Esophagus squamous epithelium (tissue), 5 donors: ENCODE measurements around the gene CNNM2. TPM values are rescaled to one million over a fixed set of nuclear protein-coding genes. Genes with fewer than 3 reads are reported as not detected.

ENCODE experiments used
- DNase-seq: peaks from one replicate; lab custom pipeline; 2025; lab: John Stamatoyannopoulos, UW
- H3K27ac ChIP-seq, 4 donors: fragments of 200-600 bp; sonication (generic); one replicate each; pipeline ENCODE4 v1.5.1; 2016 to 2019; ENCODE audit warnings: mild to moderate bottlenecking in 1 of 4
- H3K27me3 ChIP-seq, 4 donors: fragments of 200-600 bp; sonication (generic); 1 replicate in 3 of 4; 2 replicates in 1 of 4; pipeline versions ENCODE4 v1.5.1 to v1.6.0; 2017 to 2021; ENCODE audit warnings: antibody characterized with exemption in 1 of 4
- H3K36me3 ChIP-seq, 3 donors: fragments of 200-600 bp; sonication (generic); one replicate each; pipeline ENCODE4 v1.5.1; 2016 to 2019
- H3K4me1 ChIP-seq, 3 donors: fragments of 200-600 bp; sonication (generic); one replicate each; pipeline ENCODE4 v1.5.1; 2017 to 2019
- H3K4me3 ChIP-seq, 4 donors: fragments of 200-600 bp; sonication (generic); 1 replicate in 3 of 4; 2 replicates in 1 of 4; pipeline ENCODE4 v1.5.1; 2016 to 2019; ENCODE audit warnings: mild to moderate bottlenecking in 2 of 4, moderate library complexity in 1 of 4
- H3K9me3 ChIP-seq, 3 donors: fragments of 200-600 bp; sonication (generic); one replicate each; pipeline ENCODE4 v1.5.1; 2016 to 2019
- CTCF ChIP-seq, 6 experiments: fragments of 450-650 bp in 4 of 6; fragments of 200-600 bp in 2 of 6; sonication (generic) in 2 of 6; IDR thresholded peaks; one replicate each; pipeline ENCODE4 v1.5.1; 2016 to 2019; ENCODE audit warnings: antibody characterized with exemption in 6 of 6, mild to moderate bottlenecking in 4 of 6, moderate library complexity in 4 of 6
- POLR2A ChIP-seq, 4 donors: fragments of 450-650 bp; IDR thresholded peaks; one replicate each; pipeline ENCODE4 v1.6.1; 2017; ENCODE audit warnings: antibody characterized with exemption in 4 of 4, mild to moderate bottlenecking in 4 of 4, moderate library complexity in 3 of 4
- WGBS, 2 donors: methylation state at CpG; one replicate each; pipeline ENCODE4 v1.1.5; 2018; 5-methylcytosine and 5-hydroxymethylcytosine counted together
- intact Hi-C: fragments of 100-400 bp; cut with DNase I; formaldehyde crosslinking; loops from one replicate; pipeline ENCODE4 v1.15.0; 2022
- total RNA-seq, 4 donors: library from RNA; depleted of rRNA; stranded (reverse); fragments of >200 nt; gene quantifications; one replicate each; pipeline ENCODE4 v1.1.0, GENCODE V29; 2016
- donor health status: DM: yes; HTN: yes; CAD: no.

The CNNM2 gene
- total RNA-seq, 4 donors from 2014 or later = 2.2 to 3.6 (median 2.6) TPM

DNA sequence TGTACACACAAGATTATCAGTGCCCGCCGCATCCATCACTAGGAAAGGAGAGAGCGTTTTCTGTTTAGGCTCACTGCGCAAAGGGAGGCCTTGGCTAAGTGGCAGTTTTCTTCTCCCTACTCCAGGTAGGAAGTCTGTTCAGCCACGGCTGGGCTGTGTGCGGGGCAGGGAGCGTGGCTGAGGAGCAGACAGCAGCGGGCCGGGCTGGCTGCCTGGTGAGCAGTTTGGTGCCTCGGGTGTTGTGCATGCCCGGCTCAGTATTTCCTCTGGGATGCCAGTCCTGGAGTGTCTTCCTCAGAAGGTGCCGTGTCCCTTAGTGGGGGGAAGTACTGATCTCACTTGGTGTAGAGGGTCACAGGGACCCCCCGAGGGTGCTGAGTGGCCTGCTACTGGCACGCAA lies 160.6 kb downstream of the CNNM2 start:
- WGBS, 2 donors = 88 to 92% methylated on average over 6 of the region's 14 CpGs
- H3K4me3 ChIP-seq = no peak overlapping the region
- intact Hi-C loops = no loop called here
- H3K36me3 ChIP-seq = peaks cover 0 to 55% (median 0%) of the 10 kb centered on the region in 3 donors
- no peaks in the 10 kb centered on the region for H3K9me3 ChIP-seq
- peaks cover 0 to 4% (median 0%) of the 10 kb centered on the region in 3 donors for H3K4me1 ChIP-seq
- H3K27me3 ChIP-seq = no peaks in the 10 kb centered on the region
- no peak for TF ChIP-seq CTCF (IDR thresholded peaks at IDR 0.05)
- no peak for TF ChIP-seq POLR2A (IDR thresholded peaks at IDR 0.05)
- no peak for DNase-seq
- H3K27ac ChIP-seq = no peak overlapping the region

GRCh38 chr10:103079100-103079499 lies 161.0 kb downstream of the CNNM2 start:
- no peak overlapping the region for H3K27ac ChIP-seq
- peaks cover 0 to 59% (median 0%) of the 10 kb centered on the region in 3 donors for H3K36me3 ChIP-seq
- DNase-seq = no peak
- no peak overlapping the region for H3K4me3 ChIP-seq
- no peaks in the 10 kb centered on the region for H3K27me3 ChIP-seq
- H3K4me1 ChIP-seq = peaks cover 0 to 4% (median 0%) of the 10 kb centered on the region in 3 donors
- H3K9me3 ChIP-seq = no peaks in the 10 kb centered on the region
- 90 to 98% methylated on average over 5 to 6 of the region's 7 CpGs for WGBS, 2 donors
- TF ChIP-seq CTCF (IDR thresholded peaks at IDR 0.05) (no peak), POLR2A (IDR thresholded peaks at IDR 0.05) (no peak)
- intact Hi-C loops = no loop called here

GRCh38 chr10:103079946-103080345 lies 161.9 kb downstream of the CNNM2 start:
- Histone ChIP-seq H3K9me3 (no peaks in the 10 kb centered on the region), H3K27me3 (no peaks in the 10 kb centered on the region), H3K4me3 (no peak overlapping the region), H3K27ac (no peak overlapping the region), H3K36me3 (peaks cover 0 to 67% (median 0%) of the 10 kb centered on the region in 3 donors), H3K4me1 (peaks cover 0 to 4% (median 0%) of the 10 kb centered on the region in 3 donors)
- 88 to 90% methylated on average over 5 to 11 of the region's 11 CpGs for WGBS, 2 donors
- TF ChIP-seq CTCF (IDR thresholded peaks at IDR 0.05) (no peak), POLR2A (IDR thresholded peaks at IDR 0.05) (no peak)
- no peak for DNase-seq
- intact Hi-C loops = no loop called here

GRCh38 chr10:103080891-103081581 lies 162.9 kb downstream of the CNNM2 start:
- Histone ChIP-seq H3K27ac (no peak overlapping the region), H3K4me1 (peaks cover 0 to 4% (median 0%) of the 10 kb centered on the region in 3 donors), H3K9me3 (no peaks in the 10 kb centered on the region), H3K36me3 (peaks cover 0 to 73% (median 0%) of the 10 kb centered on the region in 3 donors), H3K27me3 (no peaks in the 10 kb centered on the region), H3K4me3 (no peak overlapping the region)
- intact Hi-C loops = no loop called here
- WGBS, 2 donors = 71 to 100% methylated on average over 1 of the region's 4 CpGs
- TF ChIP-seq POLR2A (IDR thresholded peaks at IDR 0.05) (no peak), CTCF (IDR thresholded peaks at IDR 0.05) (no peak)
- DNase-seq = no peak

- DNase-seq = no peak
- Histone ChIP-seq H3K36me3 (peaks cover 0 to 73% (median 0%) of the 10 kb centered on the region in 3 donors), H3K4me1 (peaks cover 0 to 4% (median 0%) of the 10 kb centered on the region in 3 donors), H3K27me3 (no peaks in the 10 kb centered on the region), H3K9me3 (no peaks in the 10 kb centered on the region), H3K27ac (no peak overlapping the region), H3K4me3 (no peak overlapping the region)
- intact Hi-C loops = no loop called here
- 100% methylated on average over 1 of the region's 1 CpG; no CpG with 5 or more reads in 1 of the 2 donors for WGBS, 2 donors
- TF ChIP-seq POLR2A (IDR thresholded peaks at IDR 0.05) (no peak), CTCF (IDR thresholded peaks at IDR 0.05) (no peak)
These were observed 164.6 kb downstream of the CNNM2 start for GRCh38 chr10:103082683-103083082.
